Astrocyte (in vitro differentiated cells and primary cell): ENCODE measurements around the gene ALDH16A1. TPM values are rescaled to one million over a fixed set of nuclear protein-coding genes. Genes with fewer than 3 reads are reported as not detected.

Experiments used
- DNase-seq: peaks from one replicate; pipeline ENCODE4 v3.0.0-alpha.2; 2010; ENCODE audit warnings: low read depth
- FAIRE-seq: peaks from 2 replicates; lab custom pipeline; 2011; peaks lifted over from hg19 to GRCh38; lab: Jason Lieb, UNC
- H2AFZ ChIP-seq: 2 replicates; pipeline ENCODE4 v1.6.0; 2012; ENCODE audit warnings: low read depth, low read length, inconsistent platforms
- H3K27ac ChIP-seq: 2 replicates; pipeline ENCODE4 v1.5.1; 2011; ENCODE audit warnings: low read depth, low read length, inconsistent platforms
- H3K27me3 ChIP-seq: 2 replicates; pipeline ENCODE4 v1.6.0; 2011; ENCODE audit warnings: low read length, inconsistent platforms; ENCODE audit not compliant: insufficient read depth
- H3K36me3 ChIP-seq: 2 replicates; pipeline ENCODE4 v1.5.1; 2011; ENCODE audit warnings: low read length, inconsistent platforms; ENCODE audit not compliant: insufficient read depth
- H3K4me1 ChIP-seq: 2 replicates; pipeline ENCODE4 v1.5.1; 2011; ENCODE audit warnings: low read length, inconsistent platforms; ENCODE audit not compliant: insufficient read depth
- H3K4me2 ChIP-seq: 2 replicates; pipeline ENCODE4 v1.6.0; 2012; ENCODE audit warnings: low read length, inconsistent platforms
- H3K4me3 ChIP-seq: 2 replicates; pipeline ENCODE4 v1.5.1; 2011; ENCODE audit warnings: low read depth, mild to moderate bottlenecking, low read length, inconsistent platforms; ENCODE audit not compliant: insufficient read depth
- H3K79me2 ChIP-seq: 2 replicates; pipeline ENCODE4 v1.6.0; 2012; ENCODE audit warnings: mild to moderate bottlenecking, low read length, inconsistent platforms; ENCODE audit not compliant: insufficient read depth
- H3K9ac ChIP-seq: 2 replicates; pipeline ENCODE4 v1.6.0; 2012; ENCODE audit warnings: mild to moderate bottlenecking, low read length, inconsistent platforms
- H3K9me3 ChIP-seq: 2 replicates; pipeline ENCODE4 v1.5.1; 2012; ENCODE audit warnings: low read depth, mild to moderate bottlenecking, low read length, inconsistent platforms; ENCODE audit not compliant: insufficient read depth
- H4K20me1 ChIP-seq: 2 replicates; pipeline ENCODE4 v1.6.0; 2012; ENCODE audit warnings: low read length, inconsistent platforms; ENCODE audit not compliant: insufficient read depth
- H3K27ac Mint-ChIP-seq: one replicate; pipeline ENCODE4 v1.8.0; 2021; ENCODE audit warnings: mild to moderate bottlenecking, mixed read lengths; ENCODE audit not compliant: unreplicated experiment
- H3K27me3 Mint-ChIP-seq: one replicate; pipeline ENCODE4 v1.8.0; 2021; ENCODE audit warnings: low read depth, mixed read lengths; ENCODE audit not compliant: unreplicated experiment
- H3K36me3 Mint-ChIP-seq: one replicate; pipeline ENCODE4 v1.8.0; 2021; ENCODE audit warnings: low read depth, mixed read lengths; ENCODE audit not compliant: unreplicated experiment
- H3K4me1 Mint-ChIP-seq: one replicate; pipeline ENCODE4 v1.8.0; 2021; ENCODE audit warnings: low read depth, mixed read lengths; ENCODE audit not compliant: unreplicated experiment
- H3K4me3 Mint-ChIP-seq: one replicate; pipeline ENCODE4 v1.8.0; 2021; ENCODE audit warnings: mild to moderate bottlenecking, moderate library complexity, mixed read lengths; ENCODE audit not compliant: unreplicated experiment
- H3K9me3 Mint-ChIP-seq: one replicate; pipeline ENCODE4 v1.8.0; 2021; ENCODE audit warnings: mild to moderate bottlenecking, mixed read lengths; ENCODE audit not compliant: unreplicated experiment
- CTCF ChIP-seq: IDR thresholded peaks from 2 replicates; pipeline ENCODE4 v1.5.1; 2011; ENCODE audit warnings: low read depth, mild to moderate bottlenecking, inconsistent platforms, low read length, moderate library complexity; ENCODE audit not compliant: insufficient read depth
- EZH2 ChIP-seq: IDR thresholded peaks from 2 replicates; pipeline ENCODE4 v1.6.1; 2012; ENCODE audit warnings: mild to moderate bottlenecking, low read length, inconsistent platforms; ENCODE audit not compliant: insufficient read depth
- total RNA-seq: library from RNA; stranded (reverse); gene quantifications from 2 replicates; pipeline ENCODE4 v1.2.1, GENCODE V29; 2021

ALDH16A1 gene
- total RNA-seq, 1 donor from 2014 or later: 13.0 TPM

- TF ChIP-seq CTCF (no peak), EZH2 (no peak)
- Histone ChIP-seq H3K27ac (no peak overlapping the region), H2AFZ (no peak overlapping the region), H3K9ac (peak overlapping the region; percentile 97), H3K4me2 (peak overlapping the region; percentile 91), H4K20me1 (peaks cover 55% of the 10 kb centered on the region), H3K4me1 (peaks cover 14% of the 10 kb centered on the region), H3K79me2 (peaks cover 39% of the 10 kb centered on the region), H3K4me3 (no peak overlapping the region), H3K9me3 (no peaks in the 10 kb centered on the region), H3K36me3 (peaks cover 36% of the 10 kb centered on the region), H3K27me3 (no peaks in the 10 kb centered on the region)
- H3K4me3 Mint-ChIP-seq: peak overlapping the region; percentile 72
- FAIRE-seq (no peak), DNase-seq (no peak)
- peaks cover 25% of the 10 kb centered on the region for H3K4me1 Mint-ChIP-seq
- no peaks in the 10 kb centered on the region for H3K27me3 Mint-ChIP-seq
- peaks cover 37% of the 10 kb centered on the region for H3K36me3 Mint-ChIP-seq
- no peaks in the 10 kb centered on the region for H3K9me3 Mint-ChIP-seq
- H3K27ac Mint-ChIP-seq: peak overlapping the region; percentile 92
These were observed 38.2 kb downstream of the ALDH16A1 start for GRCh38 chr19:49491030-49491803.

- Mint-ChIP-seq H3K27me3 (no peaks in the 10 kb centered on the region), H3K4me1 (peaks cover 25% of the 10 kb centered on the region), H3K9me3 (no peaks in the 10 kb centered on the region), H3K27ac (peak overlapping the region; percentile 41), H3K4me3 (peak overlapping the region; percentile 67), H3K36me3 (peaks cover 37% of the 10 kb centered on the region)
- DNase-seq (no peak), FAIRE-seq (no peak)
- H3K79me2 ChIP-seq: peaks cover 47% of the 10 kb centered on the region
- TF ChIP-seq EZH2 (no peak), CTCF (no peak)
- H3K36me3 ChIP-seq: peaks cover 36% of the 10 kb centered on the region
- no peak overlapping the region for H3K9ac ChIP-seq
- no peak overlapping the region for H3K4me2 ChIP-seq
- no peak overlapping the region for H3K27ac ChIP-seq
- no peak overlapping the region for H2AFZ ChIP-seq
- no peaks in the 10 kb centered on the region for H3K9me3 ChIP-seq
- peaks cover 57% of the 10 kb centered on the region for H4K20me1 ChIP-seq
- no peak overlapping the region for H3K4me3 ChIP-seq
- no peaks in the 10 kb centered on the region for H3K27me3 ChIP-seq
- peaks cover 14% of the 10 kb centered on the region for H3K4me1 ChIP-seq
These were observed 39.0 kb downstream of the ALDH16A1 start for GRCh38 chr19:49491804-49492572.
